HCT116 (cell line): ENCODE measurements around the gene DNAJC4. TPM values are rescaled to one million over a fixed set of nuclear protein-coding genes. Genes with fewer than 3 reads are reported as not detected.

ENCODE experiments used
- ATAC-seq: fragments of 200-7000 bp; cut with Tn5 transposase; 2 replicates; pipeline ENCODE4 v1.9.1; 2020; ENCODE audit warnings: mild to moderate bottlenecking, moderate library complexity
- BruUV-seq: library from RNA; stranded (reverse); fragments of 400-500 nt; replicated peaks from 2 replicates; lab custom pipeline; 2021; lab: Mats Ljungman, UMichigan
- CTCF ChIA-PET: fragments of 300-600 bp; sonication (Branson Sonifier 250); formaldehyde crosslinking; loops from one replicate; lab custom pipeline; 2021; ENCODE audit warnings: antibody characterized with exemption; lab: Charles Lee
- POLR2A ChIA-PET: fragments of 300-600, 350-600 bp; sonication (Branson Sonifier 250); formaldehyde crosslinking; loops from one replicate; lab custom pipeline; 2021; ENCODE audit warnings: antibody characterized with exemption; lab: Charles Lee
- RAD21 ChIA-PET, 2 experiments: fragments of 300-600 bp; sonication (Branson Sonifier 250); formaldehyde crosslinking; loops; one replicate each; lab custom pipeline; 2023; ENCODE audit warnings: low total read pairs in 2 of 2; ENCODE audit not compliant: uncharacterized antibody in 2 of 2, unreplicated experiment in 2 of 2, low non-redundant PET in 1 of 2; lab: Charles Lee
- DNase-seq: peaks from one replicate; pipeline ENCODE4 v3.0.0-alpha.2; 2010; ENCODE audit warnings: low read depth, low spot score
- H2AFZ ChIP-seq: fragments of 200-600 bp; shearing (Covaris generic), sonication (generic); 2 replicates; pipeline ENCODE4 v1.6.1; 2017; ENCODE audit warnings: low read depth, mixed run types, mixed read lengths, antibody characterized with exemption, low read length; ENCODE audit not compliant: poor library complexity, severe bottlenecking
- H3K27ac ChIP-seq: 2 replicates; pipeline ENCODE4 v1.5.1; 2012; ENCODE audit warnings: low read depth, low read length
- H3K27me3 ChIP-seq: fragments of 200-600 bp; sonication (generic); 2 replicates; pipeline ENCODE4 v1.6.1; 2016; ENCODE audit warnings: mixed run types, low read length, mixed read lengths; ENCODE audit not compliant: insufficient read depth
- H3K36me3 ChIP-seq, 2 experiments: fragments of 200-500 bp in 1 of 2; fragments of 200-600 bp in 1 of 2; sonication (Bioruptor generic) in 1 of 2; sonication (generic) in 1 of 2; 2 replicates each; pipeline versions ENCODE4 v1.5.1 to v1.6.1; 2014 to 2016; ENCODE audit warnings: low read length in 2 of 2, inconsistent platforms in 1 of 2, mixed read lengths in 1 of 2, mixed run types in 1 of 2; ENCODE audit not compliant: insufficient read depth in 2 of 2, control insufficient read depth in 1 of 2
- H3K4me1 ChIP-seq, 2 experiments: fragments of 200-600 bp in 1 of 2; sonication (generic) in 1 of 2; 2 replicates each; pipeline versions ENCODE4 v1.5.1 to v1.6.1; 2012 to 2017; ENCODE audit warnings: low read length in 2 of 2, inconsistent platforms in 1 of 2, mild to moderate bottlenecking in 1 of 2, mixed read lengths in 1 of 2, mixed run types in 1 of 2, moderate library complexity in 1 of 2; ENCODE audit not compliant: insufficient read depth in 2 of 2, control insufficient read depth in 1 of 2
- H3K4me2 ChIP-seq: fragments of 200-600 bp; sonication (generic); 2 replicates; pipeline ENCODE4 v1.6.1; 2017; ENCODE audit warnings: mixed run types, low read length, mixed read lengths
- H3K4me3 ChIP-seq, 2 experiments: fragments of 200-600 bp in 1 of 2; sonication (generic) in 1 of 2; replicated peaks in 1 of 2; 2 replicates each; pipeline ENCODE4 v1.5.1; 2011 to 2016; ENCODE audit warnings: low read length in 2 of 2, control low read depth in 1 of 2, low read depth in 1 of 2, mild to moderate bottlenecking in 1 of 2, mixed read lengths in 1 of 2, mixed run types in 1 of 2
- H3K79me2 ChIP-seq: fragments of 200-600 bp; sonication (generic); 2 replicates; pipeline ENCODE4 v1.6.1; 2017; ENCODE audit warnings: mild to moderate bottlenecking, mixed run types, low read length, moderate library complexity, mixed read lengths; ENCODE audit not compliant: insufficient read depth
- H3K9ac ChIP-seq: fragments of 200-600 bp; sonication (generic); 2 replicates; pipeline ENCODE4 v1.6.1; 2016; ENCODE audit warnings: low read length, mixed read lengths
- H3K9me2 ChIP-seq: fragments of 200-600 bp; sonication (generic), shearing (Covaris generic); 2 replicates; pipeline ENCODE4 v1.6.1; 2017; ENCODE audit warnings: mixed run types, mild to moderate bottlenecking, moderate library complexity; ENCODE audit not compliant: insufficient read depth
- H3K9me3 ChIP-seq, 2 experiments: fragments of 200-500 bp in 1 of 2; fragments of 200-600 bp in 1 of 2; sonication (Bioruptor generic) in 1 of 2; sonication (generic) in 1 of 2; 2 replicates each; pipeline ENCODE4 v1.6.1; 2014 to 2017; ENCODE audit warnings: low read length in 2 of 2, mixed read lengths in 2 of 2, inconsistent platforms in 1 of 2, low read depth in 1 of 2, mild to moderate bottlenecking in 1 of 2, mixed run types in 1 of 2, moderate library complexity in 1 of 2; ENCODE audit not compliant: control insufficient read depth in 1 of 2, insufficient read depth in 1 of 2
- H4K20me1 ChIP-seq: fragments of 200-600 bp; sonication (generic), shearing (Covaris generic); 2 replicates; pipeline ENCODE4 v1.6.1; 2017; ENCODE audit warnings: mixed run types, mild to moderate bottlenecking, moderate library complexity; ENCODE audit not compliant: insufficient read depth
- CBX3 ChIP-seq: IDR thresholded peaks from 2 replicates; pipeline ENCODE4 v1.6.1; 2012; ENCODE audit warnings: low read depth
- CEBPB ChIP-seq: IDR thresholded peaks from 2 replicates; pipeline ENCODE4 v1.6.1; 2012; ENCODE audit warnings: low read depth
- ELF1 ChIP-seq: IDR thresholded peaks from 2 replicates; pipeline ENCODE4 v1.6.1; 2012; ENCODE audit warnings: low read depth, borderline replicate concordance
- JUND ChIP-seq: IDR thresholded peaks from 2 replicates; pipeline ENCODE4 v1.6.1; 2012
- MAX ChIP-seq: IDR thresholded peaks from 2 replicates; pipeline ENCODE4 v1.6.1; 2012
- POLR2AphosphoS5 ChIP-seq: IDR thresholded peaks from 2 replicates; pipeline ENCODE4 v1.6.1; 2011; ENCODE audit warnings: mild to moderate bottlenecking, low read depth, low read length, moderate library complexity
- RAD21 ChIP-seq: IDR thresholded peaks from 2 replicates; pipeline ENCODE4 v1.6.1; 2012; ENCODE audit warnings: low read depth, mild to moderate bottlenecking
- SIN3A ChIP-seq: IDR thresholded peaks from 2 replicates; pipeline ENCODE4 v1.6.1; 2012; ENCODE audit warnings: low read depth
- TCF7L2 ChIP-seq: IDR thresholded peaks from 2 replicates; pipeline ENCODE4 v1.7.0; 2011; ENCODE audit warnings: borderline replicate concordance, inconsistent platforms; ENCODE audit not compliant: insufficient read depth, insufficient read length; ENCODE audit errors: extremely low read depth
- YY1 ChIP-seq: IDR thresholded peaks from 2 replicates; pipeline ENCODE4 v1.6.1; 2011; ENCODE audit warnings: low read length, low read depth, moderate library complexity, mild to moderate bottlenecking; ENCODE audit not compliant: insufficient replicate concordance; ENCODE audit errors: extremely low read depth
- ZFX ChIP-seq: fragments of 450-650 bp; IDR thresholded peaks from 2 replicates; pipeline ENCODE4 v1.6.1; 2017
- ZNF274 ChIP-seq: fragments of 200-500 bp; sonication (Bioruptor generic); IDR thresholded peaks from 2 replicates; pipeline ENCODE4 v1.6.1; 2014; ENCODE audit warnings: mild to moderate bottlenecking, low read depth, low read length, inconsistent platforms
- intact Hi-C: fragments of 100-400 bp; cut with micrococcal nuclease; formaldehyde crosslinking; loops from 2 replicates; pipeline ENCODE4 v1.10.0; 2022
- total RNA-seq: library from RNA; stranded (reverse); gene quantifications from one replicate; pipeline ENCODE4 v1.2.1, GENCODE V29; 2021; ENCODE audit not compliant: unreplicated experiment
- TF ChIP-seq, protein P1 (sequence below): IDR thresholded peaks from 2 replicates; pipeline ENCODE4 v1.6.1; 2011; ENCODE audit warnings: mild to moderate bottlenecking, low read length, moderate library complexity; ENCODE audit not compliant: insufficient replicate concordance; ENCODE audit errors: extremely low read depth
- TF ChIP-seq, protein P2 (sequence below), 3 experiments: fragments of 200-600 bp in 1 of 3; sonication (generic) in 1 of 3; IDR thresholded peaks in 2 of 3; conservative IDR thresholded peaks in 1 of 3; 2 replicates each; pipeline ENCODE4 v1.5.1; 2012 to 2017; ENCODE audit warnings: low read depth in 2 of 3, low read length in 2 of 3, antibody characterized with exemption in 1 of 3, borderline replicate concordance in 1 of 3, control low read depth in 1 of 3, mild to moderate bottlenecking in 1 of 3, mixed read lengths in 1 of 3, mixed run types in 1 of 3, moderate library complexity in 1 of 3; ENCODE audit not compliant: insufficient read depth in 1 of 3

DNAJC4 gene
- total RNA-seq, 1 experiment from 2014 or later, result 25.8 TPM

- ChIA-PET CTCF (interaction anchor here (1.9 kb wide), 1 partner anchor 108 kb away, joined by 4 read pairs; no protein-coding TSS in a partner anchor), RAD21 (no interaction called here), POLR2A (interaction anchor here (1.4 kb wide), 1 partner anchor 63 kb away, joined by 3 read pairs; no protein-coding TSS in a partner anchor)
- TF ChIP-seq, protein P1, sequence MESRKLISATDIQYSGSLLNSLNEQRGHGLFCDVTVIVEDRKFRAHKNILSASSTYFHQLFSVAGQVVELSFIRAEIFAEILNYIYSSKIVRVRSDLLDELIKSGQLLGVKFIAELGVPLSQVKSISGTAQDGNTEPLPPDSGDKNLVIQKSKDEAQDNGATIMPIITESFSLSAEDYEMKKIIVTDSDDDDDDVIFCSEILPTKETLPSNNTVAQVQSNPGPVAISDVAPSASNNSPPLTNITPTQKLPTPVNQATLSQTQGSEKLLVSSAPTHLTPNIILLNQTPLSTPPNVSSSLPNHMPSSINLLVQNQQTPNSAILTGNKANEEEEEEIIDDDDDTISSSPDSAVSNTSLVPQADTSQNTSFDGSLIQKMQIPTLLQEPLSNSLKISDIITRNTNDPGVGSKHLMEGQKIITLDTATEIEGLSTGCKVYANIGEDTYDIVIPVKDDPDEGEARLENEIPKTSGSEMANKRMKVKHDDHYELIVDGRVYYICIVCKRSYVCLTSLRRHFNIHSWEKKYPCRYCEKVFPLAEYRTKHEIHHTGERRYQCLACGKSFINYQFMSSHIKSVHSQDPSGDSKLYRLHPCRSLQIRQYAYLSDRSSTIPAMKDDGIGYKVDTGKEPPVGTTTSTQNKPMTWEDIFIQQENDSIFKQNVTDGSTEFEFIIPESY, result no peak
- no peak for TF ChIP-seq ELF1
- TF ChIP-seq, protein P2, sequence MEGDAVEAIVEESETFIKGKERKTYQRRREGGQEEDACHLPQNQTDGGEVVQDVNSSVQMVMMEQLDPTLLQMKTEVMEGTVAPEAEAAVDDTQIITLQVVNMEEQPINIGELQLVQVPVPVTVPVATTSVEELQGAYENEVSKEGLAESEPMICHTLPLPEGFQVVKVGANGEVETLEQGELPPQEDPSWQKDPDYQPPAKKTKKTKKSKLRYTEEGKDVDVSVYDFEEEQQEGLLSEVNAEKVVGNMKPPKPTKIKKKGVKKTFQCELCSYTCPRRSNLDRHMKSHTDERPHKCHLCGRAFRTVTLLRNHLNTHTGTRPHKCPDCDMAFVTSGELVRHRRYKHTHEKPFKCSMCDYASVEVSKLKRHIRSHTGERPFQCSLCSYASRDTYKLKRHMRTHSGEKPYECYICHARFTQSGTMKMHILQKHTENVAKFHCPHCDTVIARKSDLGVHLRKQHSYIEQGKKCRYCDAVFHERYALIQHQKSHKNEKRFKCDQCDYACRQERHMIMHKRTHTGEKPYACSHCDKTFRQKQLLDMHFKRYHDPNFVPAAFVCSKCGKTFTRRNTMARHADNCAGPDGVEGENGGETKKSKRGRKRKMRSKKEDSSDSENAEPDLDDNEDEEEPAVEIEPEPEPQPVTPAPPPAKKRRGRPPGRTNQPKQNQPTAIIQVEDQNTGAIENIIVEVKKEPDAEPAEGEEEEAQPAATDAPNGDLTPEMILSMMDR (IDR thresholded peaks at IDR 0.05 in 2 of 3, conservative IDR thresholded peaks at IDR 0.05 in 1 of 3; ENCODE audit: borderline replicate concordance in 1 of 3, insufficient read depth in 1 of 3, low read depth in 2 of 3, low read length in 2 of 3), result no peak
- no peak for TF ChIP-seq YY1
- TF ChIP-seq CBX3, result no peak
- TF ChIP-seq ZFX, result no peak
- no peak for TF ChIP-seq ZNF274
- no peak for TF ChIP-seq POLR2AphosphoS5
- TF ChIP-seq MAX, result no peak
- no peak for TF ChIP-seq TCF7L2
- TF ChIP-seq JUND, result no peak
- no peak for TF ChIP-seq CEBPB
- TF ChIP-seq SIN3A, result no peak
- TF ChIP-seq RAD21, result no peak
- no TSS peak for BruUV-seq
- H3K9ac ChIP-seq, result no peak overlapping the region
- H3K27ac ChIP-seq, result peak overlapping the region; percentile 94
- H3K4me1 ChIP-seq, result peaks cover 34 to 76% of the 10 kb centered on the region in 2 experiments
- no peaks in the 10 kb centered on the region for H4K20me1 ChIP-seq
- ATAC-seq (no peak), DNase-seq (no peak)
- H3K4me3 ChIP-seq, result no peak overlapping the region
- H2AFZ ChIP-seq, result no peak overlapping the region
- peaks cover 50% of the 10 kb centered on the region for H3K79me2 ChIP-seq
- H3K36me3 ChIP-seq, result peaks cover 0 to 6% of the 10 kb centered on the region in 2 experiments; a peak in 1 of 4 replicates
- peak overlapping the region; percentile 96 for H3K4me2 ChIP-seq
- H3K9me2 ChIP-seq, result no peaks in the 10 kb centered on the region
- intact Hi-C loops, result no loop called here
- no peaks in the 10 kb centered on the region for H3K9me3 ChIP-seq
- no peaks in the 10 kb centered on the region for H3K27me3 ChIP-seq
Observed at GRCh38 chr11:64248578-64248977, 18.2 kb downstream of the DNAJC4 start.
